Measurements from ENCODE around the gene ENOPH1. TPM values are rescaled to one million over a fixed set of nuclear protein-coding genes. Genes with fewer than 3 reads are reported as not detected.

ENOPH1 gene
- total RNA-seq, 3 donors from 2014 or later = 15.6 to 22.7 (median 19.9) TPM

DNA sequence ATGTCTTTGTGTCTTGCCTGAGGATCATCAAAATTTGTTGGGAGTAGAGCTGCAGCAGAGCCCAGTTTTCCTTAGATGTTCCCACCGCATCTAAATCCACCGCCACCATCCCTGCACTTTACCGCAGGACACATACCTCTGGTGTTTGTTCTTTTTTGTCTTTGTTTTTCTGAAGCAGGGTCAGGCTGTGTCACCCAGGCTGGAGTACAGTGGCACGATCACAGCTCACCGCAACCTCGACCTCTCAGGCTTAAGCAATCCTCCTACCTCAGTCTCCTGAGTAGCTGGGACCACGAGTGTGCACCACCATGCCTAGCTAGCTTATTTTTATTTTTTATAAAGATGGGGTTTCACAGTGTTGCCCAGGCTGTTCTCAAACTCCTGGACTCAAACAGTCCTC lies 4.6 kb downstream of the ENOPH1 start:
- intact Hi-C loops (cut with DNase I, micrococcal nuclease) = no loop called here
- Histone ChIP-seq H3K4me3 (no peak overlapping the region), H3K4me1 (ENCODE audit: low read depth) (peaks cover 7% of the 10 kb centered on the region), H3K9me3 (no peaks in the 10 kb centered on the region), H3K36me3 (ENCODE audit: low read depth) (no peaks in the 10 kb centered on the region)
- DNase-seq = no peak
- TF ChIP-seq, protein P1, sequence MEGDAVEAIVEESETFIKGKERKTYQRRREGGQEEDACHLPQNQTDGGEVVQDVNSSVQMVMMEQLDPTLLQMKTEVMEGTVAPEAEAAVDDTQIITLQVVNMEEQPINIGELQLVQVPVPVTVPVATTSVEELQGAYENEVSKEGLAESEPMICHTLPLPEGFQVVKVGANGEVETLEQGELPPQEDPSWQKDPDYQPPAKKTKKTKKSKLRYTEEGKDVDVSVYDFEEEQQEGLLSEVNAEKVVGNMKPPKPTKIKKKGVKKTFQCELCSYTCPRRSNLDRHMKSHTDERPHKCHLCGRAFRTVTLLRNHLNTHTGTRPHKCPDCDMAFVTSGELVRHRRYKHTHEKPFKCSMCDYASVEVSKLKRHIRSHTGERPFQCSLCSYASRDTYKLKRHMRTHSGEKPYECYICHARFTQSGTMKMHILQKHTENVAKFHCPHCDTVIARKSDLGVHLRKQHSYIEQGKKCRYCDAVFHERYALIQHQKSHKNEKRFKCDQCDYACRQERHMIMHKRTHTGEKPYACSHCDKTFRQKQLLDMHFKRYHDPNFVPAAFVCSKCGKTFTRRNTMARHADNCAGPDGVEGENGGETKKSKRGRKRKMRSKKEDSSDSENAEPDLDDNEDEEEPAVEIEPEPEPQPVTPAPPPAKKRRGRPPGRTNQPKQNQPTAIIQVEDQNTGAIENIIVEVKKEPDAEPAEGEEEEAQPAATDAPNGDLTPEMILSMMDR (IDR thresholded peaks at IDR 0.05) = no peak
- no peak for ATAC-seq

DNA sequence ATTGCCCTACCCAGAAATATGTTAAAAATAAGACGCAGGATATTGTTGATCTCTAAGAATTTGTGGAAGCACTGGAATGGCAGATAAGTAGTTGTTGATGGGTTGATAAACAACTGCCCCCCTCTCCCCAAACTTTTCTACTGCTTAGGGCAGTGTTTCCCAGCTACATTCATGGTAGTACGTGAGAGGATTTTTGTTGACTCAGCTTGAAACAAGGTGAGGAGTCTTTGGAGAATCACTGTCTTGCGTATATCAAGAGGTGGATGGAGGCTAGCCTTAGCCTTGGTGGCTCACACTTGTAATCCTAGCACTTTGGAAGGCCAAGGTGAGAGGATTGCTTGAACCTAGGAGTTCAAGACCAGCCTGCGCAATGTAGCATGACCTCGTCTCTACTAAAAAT lies 5.7 kb downstream of the ENOPH1 start:
- Histone ChIP-seq H3K4me1 (ENCODE audit: low read depth) (peaks cover 7% of the 10 kb centered on the region), H3K36me3 (ENCODE audit: low read depth) (no peaks in the 10 kb centered on the region), H3K9me3 (no peaks in the 10 kb centered on the region), H3K4me3 (no peak overlapping the region)
- TF ChIP-seq, protein P1 (IDR thresholded peaks at IDR 0.05) = no peak
- no peak for DNase-seq
- intact Hi-C loops (cut with DNase I, micrococcal nuclease) = no loop called here
- no peak for ATAC-seq

DNA sequence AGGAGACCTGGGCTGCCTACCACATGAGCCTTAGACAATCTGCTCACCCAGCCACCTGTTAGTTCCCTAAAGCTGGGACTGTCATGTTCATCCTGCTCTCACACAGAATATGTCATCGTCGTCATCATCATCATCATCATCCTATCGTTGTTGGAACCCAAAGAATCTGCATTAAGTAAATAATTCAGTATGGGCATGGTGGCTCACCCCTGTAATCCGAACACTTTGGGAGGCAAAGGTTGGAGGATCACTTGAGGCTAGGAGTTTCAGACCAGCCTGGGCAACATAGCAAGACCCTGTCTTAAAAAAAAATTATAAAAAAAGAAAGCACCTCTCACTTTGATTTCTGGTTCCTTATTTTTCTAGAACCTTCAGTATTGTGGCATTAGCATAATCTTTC lies 6.4 kb downstream of the ENOPH1 start:
- TF ChIP-seq, protein P1 (IDR thresholded peaks at IDR 0.05) = no peak
- no peak for DNase-seq
- Histone ChIP-seq H3K4me1 (ENCODE audit: low read depth) (peaks cover 2% of the 10 kb centered on the region), H3K36me3 (ENCODE audit: low read depth) (no peaks in the 10 kb centered on the region), H3K9me3 (no peaks in the 10 kb centered on the region), H3K4me3 (no peak overlapping the region)
- ATAC-seq = no peak
- intact Hi-C loops (cut with DNase I, micrococcal nuclease) = no loop called here

DNA sequence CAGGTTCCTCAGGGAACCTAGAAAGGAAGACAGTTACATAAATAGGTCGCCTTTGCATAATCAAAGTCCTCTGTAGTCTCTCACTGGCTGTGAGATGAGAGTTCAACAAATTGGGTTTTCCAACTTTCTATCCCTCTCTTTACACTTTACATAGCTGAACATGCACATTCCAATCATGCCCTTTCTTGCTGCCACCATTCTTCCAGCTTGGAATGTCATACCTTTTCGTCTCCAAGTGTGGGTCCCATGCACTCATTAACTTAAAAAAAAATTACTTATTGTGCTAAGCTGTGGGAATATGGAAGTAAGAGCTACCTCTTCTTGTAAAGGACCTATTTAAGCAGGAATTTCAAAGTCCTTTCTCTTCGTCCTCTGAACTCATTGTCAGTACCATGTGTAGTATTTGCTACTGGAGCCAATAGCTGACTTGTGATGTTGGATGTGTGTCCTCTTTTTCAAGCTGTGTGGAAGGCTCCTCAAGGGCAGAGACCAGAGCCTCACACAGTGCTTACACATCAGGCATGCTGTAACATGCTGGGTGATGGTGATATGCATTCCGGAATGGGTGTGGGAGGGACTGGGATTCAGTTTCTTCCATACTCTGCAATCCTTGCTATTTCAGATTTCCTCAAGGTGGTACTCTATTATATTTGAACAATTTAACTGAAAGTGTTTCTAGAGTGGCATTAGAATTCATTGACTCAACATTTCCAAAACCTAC lies 7.1 kb downstream of the ENOPH1 start:
- intact Hi-C loops (cut with DNase I, micrococcal nuclease) = no loop called here
- Histone ChIP-seq H3K4me1 (ENCODE audit: low read depth) (no peaks in the 10 kb centered on the region), H3K4me3 (no peak overlapping the region), H3K36me3 (ENCODE audit: low read depth) (no peaks in the 10 kb centered on the region), H3K9me3 (no peaks in the 10 kb centered on the region)
- DNase-seq (no peak), ATAC-seq (no peak)
- TF ChIP-seq, protein P1 (IDR thresholded peaks at IDR 0.05) = no peak

DNA sequence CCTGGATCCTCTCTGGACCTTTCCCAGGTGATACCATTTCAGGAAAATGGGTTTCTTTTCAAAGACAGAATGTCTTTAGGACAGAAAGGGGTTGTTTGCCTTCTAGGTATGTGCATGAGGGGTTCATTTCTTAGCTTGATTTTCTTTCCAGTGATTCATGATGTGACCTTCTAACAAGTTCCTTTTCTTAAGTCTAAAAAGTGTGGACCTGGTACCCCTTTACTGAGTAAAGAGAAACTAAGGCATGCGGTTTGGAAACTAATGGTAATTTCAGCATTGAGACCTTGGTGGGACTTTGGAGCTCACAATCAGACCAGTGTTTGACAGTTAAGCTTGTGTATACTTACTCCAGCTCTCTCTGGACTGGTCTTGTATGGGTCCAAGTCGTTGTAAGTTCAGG lies 8.7 kb downstream of the ENOPH1 start:
- Histone ChIP-seq H3K36me3 (ENCODE audit: low read depth) (no peaks in the 10 kb centered on the region), H3K9me3 (no peaks in the 10 kb centered on the region), H3K4me3 (no peak overlapping the region), H3K4me1 (ENCODE audit: low read depth) (no peaks in the 10 kb centered on the region)
- DNase-seq (no peak), ATAC-seq (no peak)
- intact Hi-C loops (cut with DNase I, micrococcal nuclease) = no loop called here
- TF ChIP-seq, protein P1 (IDR thresholded peaks at IDR 0.05) = no peak

DNA sequence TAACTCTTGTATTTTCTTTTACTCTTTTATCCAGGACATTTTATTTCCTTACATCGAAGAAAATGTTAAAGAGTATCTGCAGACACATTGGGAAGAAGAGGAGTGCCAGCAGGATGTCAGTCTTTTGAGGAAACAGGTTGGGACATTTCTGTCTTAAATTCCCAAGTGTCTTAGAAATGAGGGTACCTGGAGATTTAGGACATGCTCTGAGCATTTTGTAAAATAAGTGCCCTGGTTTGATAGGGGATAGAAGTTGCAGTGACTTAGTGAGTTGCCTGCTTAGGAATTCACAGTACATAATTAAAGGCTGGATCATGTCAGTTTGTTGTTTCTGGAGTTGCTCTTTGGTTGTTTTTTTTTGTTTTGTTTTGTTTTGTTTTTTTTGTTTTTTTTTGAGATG lies 17.5 kb downstream of the ENOPH1 start:
- TF ChIP-seq, protein P1 (IDR thresholded peaks at IDR 0.05) = no peak
- intact Hi-C loops (cut with DNase I, micrococcal nuclease) = no loop called here

More for the DNA sequence above, 17.5 kb downstream of the ENOPH1 start:
- no peak overlapping the region for H3K4me3 ChIP-seq
- no peak for ATAC-seq
- DNase-seq = no peak
- peaks cover 3% of the 10 kb centered on the region for H3K36me3 ChIP-seq (ENCODE audit: low read depth)
- H3K9me3 ChIP-seq = no peaks in the 10 kb centered on the region
- no peaks in the 10 kb centered on the region for H3K4me1 ChIP-seq (ENCODE audit: low read depth)
